GM12872 (cell line): ENCODE data around the gene CUL1.

ENCODE experiments used
- CTCF ChIP-seq: IDR thresholded peaks from 3 replicates; pipeline ENCODE4 v1.5.1; 2011; ENCODE audit warnings: low read depth, mild to moderate bottlenecking, low read length, moderate library complexity; ENCODE audit not compliant: insufficient read depth

Gene CUL1

GRCh38 chr7:148772297-148773089 lies 73.8 kb downstream of the CUL1 start:
- TF ChIP-seq CTCF: no peak

DNA sequence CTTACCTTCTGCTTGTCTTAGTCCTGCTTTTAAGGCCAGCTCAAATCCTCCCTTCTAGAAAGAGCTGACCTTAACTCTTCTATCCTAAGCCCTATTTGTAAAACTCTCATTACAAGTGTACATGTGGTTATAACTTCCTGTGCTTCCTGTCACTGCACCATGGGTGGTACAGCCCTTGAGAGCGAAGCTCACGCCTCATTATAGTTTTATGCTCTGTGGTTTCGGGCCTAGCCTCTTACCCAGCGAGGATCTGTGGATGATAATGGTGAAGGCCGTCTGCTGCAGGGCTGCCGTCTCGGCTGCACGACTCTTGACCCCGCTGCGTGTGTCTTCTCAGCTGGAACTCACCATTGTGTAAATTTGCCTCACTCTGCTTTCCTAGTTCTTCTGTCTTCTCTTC lies 74.6 kb downstream of the CUL1 start:
- TF ChIP-seq CTCF: no peak

DNA sequence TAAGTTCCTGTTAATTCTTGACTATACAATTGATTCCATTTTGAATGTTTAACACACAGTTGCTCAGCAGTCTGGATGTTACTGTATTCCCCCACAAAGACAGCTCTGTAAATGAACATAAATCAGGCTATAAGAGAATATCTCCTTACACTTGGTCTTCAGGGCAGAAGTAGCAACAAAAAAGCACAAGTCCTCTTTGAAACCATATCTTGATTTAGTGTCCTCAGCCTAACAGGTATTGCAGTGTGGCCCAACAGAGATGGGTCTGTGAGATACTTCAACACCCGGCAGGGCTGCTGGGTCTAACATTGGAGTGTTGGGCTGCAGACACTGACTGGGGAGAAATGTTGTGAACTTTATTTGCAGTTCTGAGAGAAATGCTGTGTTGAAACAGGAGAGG lies 75.8 kb downstream of the CUL1 start:
- TF ChIP-seq CTCF: no peak

GRCh38 chr7:148782757-148783456 lies 84.2 kb downstream of the CUL1 start:
- TF ChIP-seq CTCF: no peak

- no peak for TF ChIP-seq CTCF
These were observed 85.3 kb downstream of the CUL1 start for GRCh38 chr7:148783801-148784527.

DNA sequence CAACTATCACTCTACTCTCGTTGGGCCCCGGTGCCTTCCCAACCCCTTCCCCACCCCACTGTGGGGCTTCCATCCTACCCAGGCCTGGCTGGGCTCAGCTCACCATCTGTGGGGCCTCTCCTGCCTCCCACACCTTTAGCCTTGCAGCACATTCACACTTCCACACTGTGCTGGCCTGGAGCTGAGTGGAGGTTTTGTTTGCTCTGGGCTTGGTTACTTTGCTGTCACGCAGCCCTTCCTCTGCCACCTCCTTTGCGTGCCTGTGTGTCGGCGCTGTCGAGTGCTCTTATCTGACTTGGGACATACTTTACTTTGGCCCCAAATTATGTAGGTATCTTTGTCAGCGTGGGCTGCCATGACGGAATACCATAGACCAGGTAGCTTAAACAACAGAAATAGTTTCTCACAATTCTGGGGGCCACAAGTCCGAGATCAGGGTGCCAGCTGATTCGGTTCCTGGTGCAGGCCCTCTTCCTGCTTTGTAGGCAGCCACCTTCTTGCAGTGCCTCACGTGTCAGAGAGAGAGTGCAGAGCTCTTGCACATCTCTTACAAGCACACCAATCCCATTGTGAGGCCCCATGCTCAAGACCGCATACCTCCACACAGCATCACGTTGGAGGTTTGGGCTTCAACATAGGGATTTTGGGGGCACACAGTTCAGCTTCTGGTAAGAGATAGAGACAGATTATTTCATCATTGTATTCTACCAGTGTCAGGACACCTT lies 89.0 kb downstream of the CUL1 start:
- no peak for TF ChIP-seq CTCF

GRCh38 chr7:148789220-148789619 lies 90.5 kb downstream of the CUL1 start:
- TF ChIP-seq CTCF: no peak
